ENCODE results near the gene OR5T2. TPM values are rescaled to one million over a fixed set of nuclear protein-coding genes. Genes with fewer than 3 reads are reported as not detected.
"Not testable (repeated sequence)": the region's sequence is repeated elsewhere in the genome, so short reads cannot be mapped to it uniquely, and the experiment has no call there.

The OR5T2 gene
- total RNA-seq: not detected

DNA sequence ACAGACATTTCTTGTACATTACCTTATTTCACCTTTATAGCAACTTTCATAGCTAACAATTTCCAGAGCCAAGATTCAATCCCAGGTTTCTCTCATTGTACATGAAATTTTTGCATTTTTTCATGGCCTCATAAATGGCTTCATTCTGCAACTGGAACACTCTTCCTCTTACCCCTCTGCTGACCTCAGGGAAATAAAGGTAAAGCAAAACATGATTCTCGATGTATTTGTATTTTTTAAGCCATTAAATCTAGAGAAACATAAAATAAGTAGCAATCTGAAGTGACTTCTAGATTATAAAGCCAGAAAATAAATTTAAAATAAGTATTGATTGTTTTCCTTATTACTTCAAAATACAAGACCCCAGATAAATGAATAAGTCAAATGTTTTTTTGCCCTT lies at the start of gene OR5T2:
Gene OR5T2, minus strand, starts transcription at position 101 of the 400 bp plus-strand sequence. CDS start 1,193 bp downstream, outside the sequence.
- DNase-seq: no peak

DNA sequence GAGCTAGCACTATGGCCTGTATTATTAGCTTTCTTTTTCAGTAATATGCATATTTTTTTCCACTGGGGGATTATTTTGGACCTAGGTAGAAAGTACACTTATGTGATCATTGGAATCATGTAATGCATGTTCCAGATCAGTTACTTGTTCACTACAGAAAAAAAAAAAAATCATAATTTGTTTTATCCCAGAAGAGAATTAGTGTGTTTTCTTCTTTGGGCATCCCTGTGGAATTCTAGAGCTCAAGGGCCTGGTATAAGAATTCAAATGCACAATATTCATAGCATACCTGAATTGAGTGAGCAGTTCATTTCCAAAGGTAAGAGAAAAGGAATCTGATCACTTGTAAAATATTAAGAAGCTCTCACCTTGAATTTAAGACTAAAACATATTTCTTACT lies 39.8 kb upstream of the OR5T2 start, which contains the start of gene OR5T1:
Gene OR5T1, plus strand, starts transcription at position 301 of the 400 bp plus-strand sequence. CDS start 1,485 bp downstream, outside the sequence.
- DNase-seq: no peak

DNA sequence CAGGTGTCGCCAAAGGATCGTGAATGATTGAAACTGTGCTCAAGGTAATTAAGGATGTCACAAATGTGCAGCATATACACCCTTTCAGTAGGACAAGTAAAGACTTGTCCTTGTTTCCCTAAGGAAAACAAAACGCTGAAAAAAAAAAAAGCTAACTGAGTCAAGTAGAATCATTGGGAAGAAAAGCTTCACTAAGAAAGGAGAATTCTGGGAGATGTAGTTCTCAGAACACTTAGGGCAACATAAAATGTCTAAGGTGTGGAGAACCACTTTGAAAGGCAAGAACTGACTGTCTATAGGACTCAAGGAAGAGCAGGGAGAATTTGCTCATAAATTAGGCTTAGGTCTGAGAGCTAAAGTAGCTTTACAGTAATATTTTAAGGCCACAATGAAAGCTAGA lies 37.0 kb upstream of the OR5T2 start:
- no peak for DNase-seq

DNA sequence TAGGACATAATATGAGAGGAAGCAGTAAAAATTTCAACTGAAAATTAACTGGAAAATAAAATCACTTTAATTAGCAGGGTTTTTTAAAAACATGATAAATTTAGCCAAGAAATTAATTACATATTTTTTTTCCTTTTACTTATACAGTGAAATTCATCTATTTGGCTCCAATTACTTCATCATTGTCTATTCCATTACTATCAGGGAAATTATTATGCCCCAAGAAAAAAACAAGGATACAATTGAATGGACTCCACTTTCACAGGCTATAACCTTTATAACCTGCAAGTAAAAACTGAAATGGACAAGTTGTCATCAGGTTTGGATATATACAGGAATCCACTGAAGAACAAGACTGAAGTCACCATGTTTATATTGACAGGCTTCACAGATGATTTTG lies 17.9 kb upstream of the OR5T2 start, which contains the start of gene OR5T3:
Gene OR5T3, plus strand, starts transcription at position 301 of the 400 bp plus-strand sequence. Its CDS starts 0 bp downstream, at position 301.
- DNase-seq: no peak

DNA sequence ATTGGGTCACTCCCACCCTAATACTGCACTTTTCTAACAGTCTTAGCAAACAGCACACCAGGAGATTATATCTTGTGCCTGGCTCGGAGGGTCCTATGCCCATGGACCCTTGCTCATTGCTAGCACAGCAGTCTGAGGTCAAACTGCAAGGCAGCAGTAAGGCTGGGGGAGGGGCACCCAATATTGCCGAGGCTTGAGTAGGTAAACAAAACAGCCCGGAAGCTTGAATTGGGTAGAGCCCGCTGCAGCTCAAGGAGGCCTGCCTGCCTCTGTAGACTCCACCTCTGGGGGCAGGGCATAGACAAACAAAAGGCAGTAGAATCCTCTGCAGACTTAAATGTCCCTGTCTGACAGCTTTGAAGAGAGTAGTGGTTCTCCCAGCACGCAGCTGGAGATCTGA lies 14.3 kb downstream of the OR5T2 start:
- not testable (repeated sequence) for DNase-seq

- no peak for DNase-seq
Measured at GRCh38 chr11:56214537-56214936, 19.5 kb downstream of the OR5T2 start.

- DNase-seq: no peak
Measured at GRCh38 chr11:56207790-56208189, 26.3 kb downstream of the OR5T2 start.

- DNase-seq: no peak
Measured at GRCh38 chr11:56197367-56197766, 36.7 kb downstream of the OR5T2 start.

GRCh38 chr11:56196705-56197104 lies 37.4 kb downstream of the OR5T2 start:
- no peak for DNase-seq

GRCh38 chr11:56188602-56189001 lies 45.5 kb downstream of the OR5T2 start:
- DNase-seq: no peak

GRCh38 chr11:56183459-56183858 lies 50.6 kb downstream of the OR5T2 start:
- DNase-seq: no peak

Other genes starting within 250 kb of the OR5T2 start
- gene OR5F1, start 239.6 kb downstream of the OR5T2 start, total RNA-seq: not detected
- not detected for gene OR5AS1, start 206.6 kb downstream of the OR5T2 start, total RNA-seq
- not detected for gene OR8I2, start 140.9 kb downstream of the OR5T2 start, total RNA-seq
- gene OR8H2, start 130.6 kb downstream of the OR5T2 start, total RNA-seq: not detected
- not detected for gene OR8H3, start 111.9 kb downstream of the OR5T2 start, total RNA-seq
- gene OR8J3, start 94.1 kb downstream of the OR5T2 start, total RNA-seq: not detected
- gene OR8K5, start 73.9 kb downstream of the OR5T2 start, total RNA-seq: not detected
- not detected for gene OR5J2, start 57.6 kb downstream of the OR5T2 start, total RNA-seq
- not detected for gene OR5T3, start 18.0 kb upstream of the OR5T2 start, total RNA-seq
- not detected for gene OR5T1, start 39.9 kb upstream of the OR5T2 start, total RNA-seq
- gene OR8H1, start 58.0 kb upstream of the OR5T2 start, total RNA-seq: not detected
- not detected for gene OR8K3, start 80.9 kb upstream of the OR5T2 start, total RNA-seq
- not detected for gene OR8K1, start 111.8 kb upstream of the OR5T2 start, total RNA-seq
- gene OR8J1, start 120.0 kb upstream of the OR5T2 start, total RNA-seq: not detected
- not detected for gene OR8U1, start 141.4 kb upstream of the OR5T2 start, total RNA-seq
- not detected for gene OR5AL1, start 178.4 kb upstream of the OR5T2 start, total RNA-seq
- gene OR5M3, start 239.1 kb upstream of the OR5T2 start, total RNA-seq: not detected

All from occipital lobe (tissue), 2 donors.